ENCODE measurements around the gene LSM4. TPM values are rescaled to one million over a fixed set of nuclear protein-coding genes. Genes with fewer than 3 reads are reported as not detected.
A peak's percentile ranks its signal among the peaks of the same experiment; 100 is the strongest.

The LSM4 gene
- total and polyA plus RNA-seq, 2 of the 13 experiments (the other 11 are each of a cell fraction or from before 2014, with no cell fraction given) = 65.8 to 166 TPM

DNA sequence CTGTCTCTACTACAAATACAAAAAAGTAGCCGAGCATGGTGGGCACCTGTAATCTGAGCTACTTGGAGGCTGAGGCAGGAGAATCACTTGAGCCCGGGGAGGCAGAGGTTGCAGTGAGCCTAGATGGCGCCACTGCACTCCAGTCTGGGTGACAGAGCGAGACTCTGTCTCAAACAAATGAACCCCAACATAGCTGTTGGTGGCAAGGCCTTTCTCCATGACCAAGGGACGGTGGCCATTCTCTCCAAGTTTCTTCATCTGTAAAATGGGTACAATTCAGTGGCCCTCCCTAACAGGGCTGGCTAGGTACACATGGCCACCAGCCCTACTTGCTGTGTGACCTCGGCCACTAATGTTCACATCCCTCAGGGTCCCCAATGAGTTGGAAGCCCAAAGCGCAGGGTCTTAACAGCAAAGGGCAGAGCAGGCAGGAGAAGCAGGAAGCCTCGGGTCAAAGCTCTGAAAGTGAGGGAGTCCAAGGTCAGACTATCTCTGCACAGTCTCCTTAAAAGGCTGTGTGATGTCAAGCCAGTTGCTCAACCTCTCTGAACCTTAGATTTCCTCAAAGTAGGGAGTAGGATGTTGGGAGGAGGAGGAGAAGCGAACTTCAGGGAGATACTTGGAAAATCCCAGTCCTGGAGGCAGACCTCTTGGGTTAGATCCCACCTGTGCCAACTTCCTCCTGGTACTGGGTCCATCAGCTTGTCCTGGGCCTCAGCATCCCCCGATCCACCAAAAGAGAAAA lies 44.2 kb downstream of the LSM4 start (continued):
- TF ChIP-seq, protein P1, sequence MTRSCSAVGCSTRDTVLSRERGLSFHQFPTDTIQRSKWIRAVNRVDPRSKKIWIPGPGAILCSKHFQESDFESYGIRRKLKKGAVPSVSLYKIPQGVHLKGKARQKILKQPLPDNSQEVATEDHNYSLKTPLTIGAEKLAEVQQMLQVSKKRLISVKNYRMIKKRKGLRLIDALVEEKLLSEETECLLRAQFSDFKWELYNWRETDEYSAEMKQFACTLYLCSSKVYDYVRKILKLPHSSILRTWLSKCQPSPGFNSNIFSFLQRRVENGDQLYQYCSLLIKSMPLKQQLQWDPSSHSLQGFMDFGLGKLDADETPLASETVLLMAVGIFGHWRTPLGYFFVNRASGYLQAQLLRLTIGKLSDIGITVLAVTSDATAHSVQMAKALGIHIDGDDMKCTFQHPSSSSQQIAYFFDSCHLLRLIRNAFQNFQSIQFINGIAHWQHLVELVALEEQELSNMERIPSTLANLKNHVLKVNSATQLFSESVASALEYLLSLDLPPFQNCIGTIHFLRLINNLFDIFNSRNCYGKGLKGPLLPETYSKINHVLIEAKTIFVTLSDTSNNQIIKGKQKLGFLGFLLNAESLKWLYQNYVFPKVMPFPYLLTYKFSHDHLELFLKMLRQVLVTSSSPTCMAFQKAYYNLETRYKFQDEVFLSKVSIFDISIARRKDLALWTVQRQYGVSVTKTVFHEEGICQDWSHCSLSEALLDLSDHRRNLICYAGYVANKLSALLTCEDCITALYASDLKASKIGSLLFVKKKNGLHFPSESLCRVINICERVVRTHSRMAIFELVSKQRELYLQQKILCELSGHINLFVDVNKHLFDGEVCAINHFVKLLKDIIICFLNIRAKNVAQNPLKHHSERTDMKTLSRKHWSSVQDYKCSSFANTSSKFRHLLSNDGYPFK (CRISPR knock-in tag; IDR thresholded peaks at IDR 0.05; ENCODE audit: borderline replicate concordance) = no peak
- TF ChIP-seq ZNF709 (CRISPR knock-in tag; IDR thresholded peaks at IDR 0.05) (no peak), NFKBIZ (CRISPR knock-in tag; IDR thresholded peaks at IDR 0.05) (no peak), ZNF296 (CRISPR knock-in tag; conservative IDR thresholded peaks at IDR 0.05) (no peak), KDM1A (CRISPR knock-in tag; IDR thresholded peaks at IDR 0.05) (0 out of 2 replicates have a peak, but pooled peaks have one; percentile 15), ZBTB38 (CRISPR knock-in tag; IDR thresholded peaks at IDR 0.05) (no peak), TBP (CRISPR knock-in tag; IDR thresholded peaks at IDR 0.05) (no peak), ZNF629 (CRISPR knock-in tag; conservative IDR thresholded peaks at IDR 0.05) (peak; percentile 95), ZNF547 (CRISPR knock-in tag; IDR thresholded peaks at IDR 0.05) (no peak), NAIF1 (CRISPR knock-in tag; IDR thresholded peaks at IDR 0.05; ENCODE audit: borderline replicate concordance) (no peak), ZSCAN25 (CRISPR knock-in tag; IDR thresholded peaks at IDR 0.05) (no peak), KDM4B (CRISPR knock-in tag; IDR thresholded peaks at IDR 0.05) (no peak), ZMYM2 (CRISPR knock-in tag; IDR thresholded peaks at IDR 0.05) (no peak), SIX4 (CRISPR knock-in tag; IDR thresholded peaks at IDR 0.05) (no peak), EEA1 (CRISPR knock-in tag; IDR thresholded peaks at IDR 0.05; ENCODE audit: borderline replicate concordance) (0 out of 2 replicates have a peak, but pooled peaks have one; percentile 18), ELF4 (CRISPR knock-in tag; IDR thresholded peaks at IDR 0.05; ENCODE audit: borderline replicate concordance) (no peak), ZNF484 (CRISPR knock-in tag; IDR thresholded peaks at IDR 0.05; ENCODE audit: borderline replicate concordance, low read depth) (no peak), SPEN (CRISPR knock-in tag; IDR thresholded peaks at IDR 0.05; ENCODE audit: low read depth) (peak; percentile 16; the same call in 1 of the 2 replicates), ZNF232 (CRISPR knock-in tag; IDR thresholded peaks at IDR 0.05; ENCODE audit: borderline replicate concordance) (no peak), ZFP62 (CRISPR knock-in tag; IDR thresholded peaks at IDR 0.05) (no peak), MEIS2 (CRISPR knock-in tag; IDR thresholded peaks at IDR 0.05) (no peak)
- TF ChIP-seq, protein P2, sequence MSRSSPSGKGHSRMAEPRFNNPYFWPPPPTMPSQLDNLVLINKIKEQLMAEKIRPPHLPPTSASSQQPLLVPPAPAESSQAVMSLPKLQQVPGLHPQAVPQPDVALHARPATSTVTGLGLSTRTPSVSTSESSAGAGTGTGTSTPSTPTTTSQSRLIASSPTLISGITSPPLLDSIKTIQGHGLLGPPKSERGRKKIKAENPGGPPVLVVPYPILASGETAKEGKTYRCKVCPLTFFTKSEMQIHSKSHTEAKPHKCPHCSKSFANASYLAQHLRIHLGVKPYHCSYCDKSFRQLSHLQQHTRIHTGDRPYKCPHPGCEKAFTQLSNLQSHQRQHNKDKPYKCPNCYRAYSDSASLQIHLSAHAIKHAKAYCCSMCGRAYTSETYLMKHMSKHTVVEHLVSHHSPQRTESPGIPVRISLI (CRISPR knock-in tag; IDR thresholded peaks at IDR 0.05; ENCODE audit: borderline replicate concordance) = no peak
- TF ChIP-seq, protein P3, sequence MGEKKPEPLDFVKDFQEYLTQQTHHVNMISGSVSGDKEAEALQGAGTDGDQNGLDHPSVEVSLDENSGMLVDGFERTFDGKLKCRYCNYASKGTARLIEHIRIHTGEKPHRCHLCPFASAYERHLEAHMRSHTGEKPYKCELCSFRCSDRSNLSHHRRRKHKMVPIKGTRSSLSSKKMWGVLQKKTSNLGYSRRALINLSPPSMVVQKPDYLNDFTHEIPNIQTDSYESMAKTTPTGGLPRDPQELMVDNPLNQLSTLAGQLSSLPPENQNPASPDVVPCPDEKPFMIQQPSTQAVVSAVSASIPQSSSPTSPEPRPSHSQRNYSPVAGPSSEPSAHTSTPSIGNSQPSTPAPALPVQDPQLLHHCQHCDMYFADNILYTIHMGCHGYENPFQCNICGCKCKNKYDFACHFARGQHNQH (CRISPR knock-in tag; IDR thresholded peaks at IDR 0.05) = no peak
- TF ChIP-seq, protein P4, sequence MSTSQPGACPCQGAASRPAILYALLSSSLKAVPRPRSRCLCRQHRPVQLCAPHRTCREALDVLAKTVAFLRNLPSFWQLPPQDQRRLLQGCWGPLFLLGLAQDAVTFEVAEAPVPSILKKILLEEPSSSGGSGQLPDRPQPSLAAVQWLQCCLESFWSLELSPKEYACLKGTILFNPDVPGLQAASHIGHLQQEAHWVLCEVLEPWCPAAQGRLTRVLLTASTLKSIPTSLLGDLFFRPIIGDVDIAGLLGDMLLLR (CRISPR knock-in tag; IDR thresholded peaks at IDR 0.05) = no peak
- TF ChIP-seq, protein P5, sequence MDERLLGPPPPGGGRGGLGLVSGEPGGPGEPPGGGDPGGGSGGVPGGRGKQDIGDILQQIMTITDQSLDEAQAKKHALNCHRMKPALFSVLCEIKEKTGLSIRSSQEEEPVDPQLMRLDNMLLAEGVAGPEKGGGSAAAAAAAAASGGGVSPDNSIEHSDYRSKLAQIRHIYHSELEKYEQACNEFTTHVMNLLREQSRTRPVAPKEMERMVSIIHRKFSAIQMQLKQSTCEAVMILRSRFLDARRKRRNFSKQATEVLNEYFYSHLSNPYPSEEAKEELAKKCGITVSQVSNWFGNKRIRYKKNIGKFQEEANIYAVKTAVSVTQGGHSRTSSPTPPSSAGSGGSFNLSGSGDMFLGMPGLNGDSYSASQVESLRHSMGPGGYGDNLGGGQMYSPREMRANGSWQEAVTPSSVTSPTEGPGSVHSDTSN (CRISPR knock-in tag; IDR thresholded peaks at IDR 0.05) = no peak
